ENCODE measurements around the gene RPF1.
"Not testable (repeated sequence)": the region's sequence is repeated elsewhere in the genome, so short reads cannot be mapped to it uniquely, and the experiment has no call there.

Gene RPF1

GRCh38 chr1:84493747-84494146 lies 14.7 kb downstream of the RPF1 start:
- no peak for DNase-seq

GRCh38 chr1:84496498-84496897 lies 17.4 kb downstream of the RPF1 start:
- DNase-seq = no peak

GRCh38 chr1:84497631-84498275 lies 18.7 kb downstream of the RPF1 start:
- DNase-seq = no peak

- no peak for DNase-seq
Measured at GRCh38 chr1:84502927-84503326, 23.9 kb downstream of the RPF1 start.

- no peak for DNase-seq
Measured at GRCh38 chr1:84504580-84505492, 25.8 kb downstream of the RPF1 start.

- DNase-seq = peak; percentile 62
Measured at GRCh38 chr1:84505493-84506001, 26.5 kb downstream of the RPF1 start.

- peak; percentile 89 for DNase-seq
Measured at GRCh38 chr1:84506002-84506728, 27.1 kb downstream of the RPF1 start, which contains the start of the genes GNG5 and SPATA1. Gene GNG5, minus strand, starts transcription at chr1:84506581. Its CDS starts 490 bp downstream, at chr1:84506091. Gene SPATA1, plus strand, starts transcription at chr1:84506386. Its CDS starts 9,974 bp downstream, at chr1:84516360.

- DNase-seq = no peak
Measured at GRCh38 chr1:84506729-84507453, 27.8 kb downstream of the RPF1 start.

GRCh38 chr1:84507887-84508286 lies 28.8 kb downstream of the RPF1 start:
- DNase-seq = not testable (repeated sequence)

- DNase-seq = no peak
Measured at GRCh38 chr1:84508510-84508909, 29.4 kb downstream of the RPF1 start.

GRCh38 chr1:84509029-84509428 lies 30.0 kb downstream of the RPF1 start:
- DNase-seq = no peak

- DNase-seq = no peak
Measured at GRCh38 chr1:84510165-84510564, 31.1 kb downstream of the RPF1 start.

GRCh38 chr1:84510668-84511067 lies 31.6 kb downstream of the RPF1 start:
- no peak for DNase-seq

- no peak for DNase-seq
Measured at GRCh38 chr1:84524590-84524989, 45.5 kb downstream of the RPF1 start.

GRCh38 chr1:84525779-84526178 lies 46.7 kb downstream of the RPF1 start:
- DNase-seq = peak; percentile 63

GRCh38 chr1:84538599-84538998 lies 59.5 kb downstream of the RPF1 start:
- no peak for DNase-seq

GRCh38 chr1:84539972-84540371 lies 60.9 kb downstream of the RPF1 start:
- no peak for DNase-seq

- DNase-seq = no peak
Measured at GRCh38 chr1:84540759-84541158, 61.7 kb downstream of the RPF1 start.

- peak; percentile 5 for DNase-seq
Measured at GRCh38 chr1:84541679-84542078, 62.6 kb downstream of the RPF1 start.
